PFSK-1 (cell line): Measurements from ENCODE around the gene IER2.

Experiments used
- POLR2AphosphoS5 ChIP-seq: IDR thresholded peaks from 2 replicates; pipeline ENCODE4 v1.6.1; 2012; ENCODE audit warnings: low read depth, mild to moderate bottlenecking, control low read depth, low read length, moderate library complexity
- SIN3A ChIP-seq: IDR thresholded peaks from 2 replicates; pipeline ENCODE4 v1.6.1; 2012; ENCODE audit warnings: mild to moderate bottlenecking, low read length, moderate library complexity, borderline replicate concordance; ENCODE audit not compliant: insufficient read depth
- TAF1 ChIP-seq: IDR thresholded peaks from 2 replicates; pipeline ENCODE4 v1.6.1; 2012; ENCODE audit warnings: low read length, control low read depth, borderline replicate concordance; ENCODE audit not compliant: insufficient read depth

DNA sequence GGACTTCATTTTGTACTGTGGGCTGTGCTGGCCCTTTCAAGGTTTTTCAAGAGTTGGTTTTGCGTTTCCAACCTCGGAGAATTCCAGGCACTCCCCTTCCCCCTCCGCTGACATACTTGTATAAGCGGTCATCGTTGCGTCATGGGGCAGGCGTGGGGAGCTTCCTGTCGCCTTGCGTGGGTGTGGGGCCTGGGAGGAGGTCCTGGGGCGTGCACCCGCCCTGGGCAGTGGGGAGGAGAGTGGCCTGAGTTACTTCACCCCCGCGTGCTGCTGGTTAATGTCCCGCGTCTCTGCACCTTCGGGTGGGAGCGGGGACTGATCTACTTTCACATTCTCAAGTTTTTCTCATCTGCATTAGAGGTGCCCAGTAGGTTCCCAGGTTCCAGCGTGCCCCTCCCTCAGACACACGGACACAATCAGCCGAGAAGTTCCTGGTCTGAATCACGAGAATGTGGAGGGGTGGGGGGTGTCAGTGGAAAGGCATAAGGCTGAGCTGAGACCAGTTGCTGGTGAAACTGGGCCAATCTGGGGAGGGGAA lies 4.1 kb downstream of the IER2 start:
- peak; percentile 22; the same call in 1 of the 2 replicates for TF ChIP-seq POLR2AphosphoS5
- TF ChIP-seq SIN3A: no peak
- TF ChIP-seq TAF1: 0 out of 2 replicates have a peak, but pooled peaks have one; percentile 60
